Measurements from ENCODE around the gene LAMA3.
A peak's percentile ranks its signal among the peaks of the same experiment; 100 is the strongest.

The LAMA3 gene, protein sequence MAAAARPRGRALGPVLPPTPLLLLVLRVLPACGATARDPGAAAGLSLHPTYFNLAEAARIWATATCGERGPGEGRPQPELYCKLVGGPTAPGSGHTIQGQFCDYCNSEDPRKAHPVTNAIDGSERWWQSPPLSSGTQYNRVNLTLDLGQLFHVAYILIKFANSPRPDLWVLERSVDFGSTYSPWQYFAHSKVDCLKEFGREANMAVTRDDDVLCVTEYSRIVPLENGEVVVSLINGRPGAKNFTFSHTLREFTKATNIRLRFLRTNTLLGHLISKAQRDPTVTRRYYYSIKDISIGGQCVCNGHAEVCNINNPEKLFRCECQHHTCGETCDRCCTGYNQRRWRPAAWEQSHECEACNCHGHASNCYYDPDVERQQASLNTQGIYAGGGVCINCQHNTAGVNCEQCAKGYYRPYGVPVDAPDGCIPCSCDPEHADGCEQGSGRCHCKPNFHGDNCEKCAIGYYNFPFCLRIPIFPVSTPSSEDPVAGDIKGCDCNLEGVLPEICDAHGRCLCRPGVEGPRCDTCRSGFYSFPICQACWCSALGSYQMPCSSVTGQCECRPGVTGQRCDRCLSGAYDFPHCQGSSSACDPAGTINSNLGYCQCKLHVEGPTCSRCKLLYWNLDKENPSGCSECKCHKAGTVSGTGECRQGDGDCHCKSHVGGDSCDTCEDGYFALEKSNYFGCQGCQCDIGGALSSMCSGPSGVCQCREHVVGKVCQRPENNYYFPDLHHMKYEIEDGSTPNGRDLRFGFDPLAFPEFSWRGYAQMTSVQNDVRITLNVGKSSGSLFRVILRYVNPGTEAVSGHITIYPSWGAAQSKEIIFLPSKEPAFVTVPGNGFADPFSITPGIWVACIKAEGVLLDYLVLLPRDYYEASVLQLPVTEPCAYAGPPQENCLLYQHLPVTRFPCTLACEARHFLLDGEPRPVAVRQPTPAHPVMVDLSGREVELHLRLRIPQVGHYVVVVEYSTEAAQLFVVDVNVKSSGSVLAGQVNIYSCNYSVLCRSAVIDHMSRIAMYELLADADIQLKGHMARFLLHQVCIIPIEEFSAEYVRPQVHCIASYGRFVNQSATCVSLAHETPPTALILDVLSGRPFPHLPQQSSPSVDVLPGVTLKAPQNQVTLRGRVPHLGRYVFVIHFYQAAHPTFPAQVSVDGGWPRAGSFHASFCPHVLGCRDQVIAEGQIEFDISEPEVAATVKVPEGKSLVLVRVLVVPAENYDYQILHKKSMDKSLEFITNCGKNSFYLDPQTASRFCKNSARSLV (N-terminal part only)

DNA sequence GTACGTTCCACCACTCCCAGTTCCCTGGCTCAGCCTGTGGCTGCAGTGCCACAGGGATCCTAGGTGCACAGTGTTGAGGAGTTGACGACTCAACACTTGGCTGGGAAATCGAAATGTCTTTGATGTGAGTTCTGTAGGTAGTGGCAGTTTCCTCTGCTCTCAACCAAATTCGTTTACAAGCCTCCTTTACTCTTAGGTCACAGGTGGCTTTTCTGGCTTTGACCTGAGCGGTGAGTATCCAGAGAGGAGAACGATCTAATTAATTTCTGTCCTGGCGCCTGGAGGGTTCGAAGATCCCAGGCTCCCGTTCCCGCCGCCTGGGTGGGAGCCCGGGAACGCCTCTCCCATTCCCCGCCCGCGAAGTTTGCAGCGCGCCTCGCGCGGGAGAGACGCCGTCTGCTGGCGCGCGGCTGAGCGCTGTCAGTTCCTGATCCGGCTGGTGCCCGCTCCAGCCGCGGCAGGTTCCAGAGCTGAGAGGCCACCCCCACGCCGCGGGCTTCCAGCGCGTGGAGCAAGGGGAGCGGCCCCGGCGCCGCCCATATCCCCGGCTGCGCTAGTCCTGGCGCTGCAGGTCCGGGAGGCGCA, at the start of gene LAMA3:
Gene LAMA3 (plus strand): TSS at position 423 of the 585 bp plus-strand sequence. CDS start 231 bp downstream, outside the sequence.
- Histone ChIP-seq H3K36me3 (ENCODE audit: control insufficient read depth, insufficient read depth, low read length) (no peaks in the 10 kb centered on the region), H3K9ac (ENCODE audit: low read depth, low read length) (no peak within 1 kb of the TSS), H3K27me3 (ENCODE audit: control insufficient read depth, insufficient read depth, low read length) (peaks cover 36% of the 10 kb centered on the region), H3K4me3 (ENCODE audit: low read depth, low read length) (peak within 1 kb of the TSS; percentile 58), H3K4me1 (ENCODE audit: control insufficient read depth, insufficient read depth, low read length) (no peaks in the 10 kb centered on the region), H3K9me3 (ENCODE audit: control insufficient read depth, insufficient read depth, low read length) (no peaks in the 10 kb centered on the region)

DNA sequence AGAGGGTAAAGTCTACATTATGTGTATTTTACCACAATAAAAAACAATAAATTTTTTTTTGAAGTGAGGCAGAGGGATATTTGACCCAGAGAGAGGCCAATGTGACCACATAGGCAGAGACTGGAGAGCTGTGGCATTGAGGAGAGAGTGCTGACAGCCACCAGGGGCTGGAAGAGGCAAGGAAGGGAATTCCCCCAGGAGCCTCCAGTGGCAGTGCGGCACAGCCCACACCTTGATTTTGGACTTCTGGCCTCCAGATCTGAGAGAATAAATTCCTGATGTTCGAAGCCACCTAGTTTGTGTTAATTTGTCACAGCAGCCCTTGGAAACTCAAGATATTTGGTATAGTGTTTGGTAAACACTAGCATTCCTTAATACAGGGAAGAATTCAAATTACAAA, 49.2 kb upstream of the LAMA3 start:
- Histone ChIP-seq H3K4me1 (ENCODE audit: control insufficient read depth, insufficient read depth, low read length) (no peaks in the 10 kb centered on the region), H3K4me3 (ENCODE audit: low read depth, low read length) (no peak overlapping the region), H3K36me3 (ENCODE audit: control insufficient read depth, insufficient read depth, low read length) (no peaks in the 10 kb centered on the region), H3K27me3 (ENCODE audit: control insufficient read depth, insufficient read depth, low read length) (no peaks in the 10 kb centered on the region), H3K9ac (ENCODE audit: low read depth, low read length) (no peak overlapping the region), H3K9me3 (ENCODE audit: control insufficient read depth, insufficient read depth, low read length) (no peaks in the 10 kb centered on the region)

DNA sequence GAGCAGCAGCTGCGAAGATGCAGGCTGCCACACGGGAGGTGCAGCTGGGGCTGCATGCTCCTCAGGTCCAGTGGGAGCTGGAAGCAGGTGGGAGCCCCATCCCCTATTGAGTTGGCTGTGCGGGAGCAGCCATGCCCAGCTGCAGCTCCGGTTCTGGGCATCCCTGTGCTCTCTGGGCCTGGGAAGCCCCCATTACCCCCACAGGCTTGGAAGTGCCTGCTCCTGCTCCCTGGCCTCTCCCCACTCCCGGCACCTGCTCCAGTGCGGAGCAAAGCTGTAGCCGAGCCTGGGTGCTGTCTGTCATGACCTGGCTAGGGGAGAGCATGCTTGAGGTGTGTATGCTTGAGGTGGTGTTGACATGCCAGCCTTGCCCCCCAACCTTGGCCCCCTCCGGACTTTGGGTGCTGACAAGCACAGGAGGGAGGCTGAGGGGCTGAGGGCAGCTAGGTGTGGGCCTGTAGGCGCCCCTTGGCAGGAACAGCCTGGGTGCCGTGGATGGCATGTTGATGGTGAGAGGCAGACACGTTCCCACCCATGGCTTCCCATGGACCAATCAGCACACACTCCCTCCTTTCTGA, 48.0 kb upstream of the LAMA3 start:
- no peaks in the 10 kb centered on the region for H3K36me3 ChIP-seq (ENCODE audit: control insufficient read depth, insufficient read depth, low read length)
- H3K4me1 ChIP-seq (ENCODE audit: control insufficient read depth, insufficient read depth, low read length), result no peaks in the 10 kb centered on the region
- H3K27me3 ChIP-seq (ENCODE audit: control insufficient read depth, insufficient read depth, low read length), result no peaks in the 10 kb centered on the region
- H3K9me3 ChIP-seq (ENCODE audit: control insufficient read depth, insufficient read depth, low read length), result no peaks in the 10 kb centered on the region
- no peak overlapping the region for H3K9ac ChIP-seq (ENCODE audit: low read depth, low read length)
- H3K4me3 ChIP-seq (ENCODE audit: low read depth, low read length), result no peak overlapping the region

DNA sequence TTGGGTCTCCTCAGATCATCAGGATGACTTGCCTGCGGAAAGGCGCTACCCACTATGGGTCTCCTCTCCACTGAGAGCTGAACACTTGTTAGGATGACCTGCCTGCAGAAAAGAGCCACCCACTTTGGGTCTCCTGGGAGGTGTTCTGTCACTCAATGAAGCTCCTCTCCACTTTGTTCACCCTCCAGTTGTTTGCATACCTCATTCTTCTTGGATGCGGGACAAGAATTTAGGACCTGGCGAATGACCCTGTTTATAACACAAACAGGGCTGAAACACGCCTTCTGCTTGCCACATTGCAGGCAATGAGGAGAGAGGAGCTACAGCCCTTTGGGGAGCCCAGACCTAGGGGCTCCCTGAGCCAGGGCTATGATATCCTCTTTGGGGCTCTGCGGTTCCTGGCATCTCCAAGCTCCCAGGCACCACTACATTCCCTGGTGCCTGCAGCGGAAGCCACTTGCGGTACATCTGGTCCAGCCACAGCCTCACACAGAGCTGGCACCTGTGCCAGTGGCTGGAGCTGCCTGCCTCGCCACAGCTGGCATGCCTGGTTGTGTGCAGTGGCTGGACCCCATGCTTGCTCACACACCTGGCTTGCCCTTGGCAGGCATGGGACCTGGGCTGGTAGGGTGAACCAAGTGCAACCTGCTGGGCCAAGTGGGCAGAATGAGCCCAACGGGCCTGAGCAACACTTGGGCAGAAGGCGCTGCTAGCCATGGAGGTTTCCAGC, 47.2 kb upstream of the LAMA3 start:
- Histone ChIP-seq H3K4me3 (ENCODE audit: low read depth, low read length) (no peak overlapping the region), H3K4me1 (ENCODE audit: control insufficient read depth, insufficient read depth, low read length) (no peaks in the 10 kb centered on the region), H3K9ac (ENCODE audit: low read depth, low read length) (no peak overlapping the region), H3K27me3 (ENCODE audit: control insufficient read depth, insufficient read depth, low read length) (no peaks in the 10 kb centered on the region), H3K36me3 (ENCODE audit: control insufficient read depth, insufficient read depth, low read length) (no peaks in the 10 kb centered on the region), H3K9me3 (ENCODE audit: control insufficient read depth, insufficient read depth, low read length) (no peaks in the 10 kb centered on the region)

DNA sequence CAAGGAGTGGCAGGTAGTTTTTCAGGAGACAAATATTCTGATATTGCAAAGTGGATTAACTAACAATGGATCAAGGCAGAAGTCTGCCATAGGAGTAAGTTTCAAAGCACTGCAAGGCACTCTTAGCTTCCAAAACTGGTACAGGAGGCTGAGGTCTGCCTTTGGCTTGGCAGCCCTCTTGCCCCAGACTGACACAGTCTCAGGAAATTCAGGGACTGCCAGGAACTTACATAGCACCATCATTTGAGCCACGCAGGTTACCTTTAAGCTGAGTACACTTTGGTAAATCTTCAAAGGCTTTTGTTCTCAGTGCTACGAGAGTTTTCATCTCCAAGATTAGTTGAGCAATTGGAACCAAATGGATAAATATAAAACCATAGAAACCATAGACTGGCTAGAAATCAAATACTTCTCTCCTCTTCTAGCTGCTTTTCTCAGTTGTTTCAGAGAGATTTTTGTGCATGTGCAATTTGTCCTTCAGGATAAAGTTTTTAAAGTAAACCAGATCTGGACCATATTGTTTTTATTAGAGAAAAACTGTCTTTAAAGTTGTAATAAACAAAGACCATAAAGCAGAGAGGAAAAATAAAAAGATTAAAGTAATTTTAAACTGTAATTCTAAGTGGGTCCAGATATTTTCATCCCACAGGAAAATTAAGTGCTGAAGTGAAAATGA, 45.3 kb upstream of the LAMA3 start:
- Histone ChIP-seq H3K27me3 (ENCODE audit: control insufficient read depth, insufficient read depth, low read length) (no peaks in the 10 kb centered on the region), H3K9ac (ENCODE audit: low read depth, low read length) (no peak overlapping the region), H3K4me3 (ENCODE audit: low read depth, low read length) (no peak overlapping the region), H3K36me3 (ENCODE audit: control insufficient read depth, insufficient read depth, low read length) (no peaks in the 10 kb centered on the region), H3K4me1 (ENCODE audit: control insufficient read depth, insufficient read depth, low read length) (no peaks in the 10 kb centered on the region), H3K9me3 (ENCODE audit: control insufficient read depth, insufficient read depth, low read length) (no peaks in the 10 kb centered on the region)

DNA sequence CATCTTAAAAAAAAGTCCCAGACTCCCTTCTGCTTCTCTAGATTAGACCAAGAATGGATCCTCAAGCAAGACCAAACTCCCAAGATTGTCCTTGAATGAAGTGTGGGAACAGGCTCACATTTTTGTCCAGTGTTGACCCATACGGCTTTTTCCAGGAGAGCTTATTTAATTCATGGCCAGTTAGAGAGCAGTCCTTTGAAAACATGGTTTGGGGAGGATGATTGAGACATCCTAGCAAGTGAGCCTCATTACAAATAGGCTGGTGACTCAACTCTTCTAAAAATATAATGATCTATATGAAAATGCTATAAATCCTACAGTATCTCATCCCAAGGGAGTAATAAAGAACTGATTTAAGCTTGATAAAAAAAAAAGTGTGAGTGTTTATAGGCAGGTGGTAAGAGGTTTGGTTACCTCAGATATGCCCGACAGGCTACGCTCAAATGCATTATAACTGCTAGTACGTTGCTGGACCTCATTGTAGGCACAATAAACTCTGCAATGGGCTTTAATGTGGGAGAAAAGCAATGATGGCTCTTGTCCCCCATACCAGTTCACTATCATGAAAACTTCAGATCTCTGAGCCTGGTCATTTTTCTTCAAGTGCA, 43.6 kb upstream of the LAMA3 start:
- H3K9ac ChIP-seq (ENCODE audit: low read depth, low read length), result no peak overlapping the region
- no peaks in the 10 kb centered on the region for H3K36me3 ChIP-seq (ENCODE audit: control insufficient read depth, insufficient read depth, low read length)
- H3K9me3 ChIP-seq (ENCODE audit: control insufficient read depth, insufficient read depth, low read length), result no peaks in the 10 kb centered on the region
- H3K4me3 ChIP-seq (ENCODE audit: low read depth, low read length), result no peak overlapping the region
- H3K27me3 ChIP-seq (ENCODE audit: control insufficient read depth, insufficient read depth, low read length), result no peaks in the 10 kb centered on the region
- no peaks in the 10 kb centered on the region for H3K4me1 ChIP-seq (ENCODE audit: control insufficient read depth, insufficient read depth, low read length)

DNA sequence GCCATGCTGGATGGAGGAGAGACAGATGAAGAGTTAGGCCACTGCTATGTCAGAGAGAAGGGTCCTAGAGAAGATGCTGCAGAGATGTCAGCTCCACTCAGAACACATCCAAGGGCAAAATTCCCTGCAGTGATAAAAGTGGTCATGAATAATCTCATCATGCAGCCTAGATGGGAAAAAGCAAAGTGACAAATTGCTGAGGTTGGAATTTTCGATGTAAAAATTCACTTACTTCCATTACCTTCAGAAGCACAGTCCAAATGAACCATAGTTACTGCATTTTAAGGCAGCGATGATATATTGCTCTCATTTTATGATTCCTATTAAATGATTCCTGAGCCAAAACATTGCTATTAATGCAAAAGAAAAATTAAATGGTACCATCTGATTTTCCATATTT, 43.0 kb upstream of the LAMA3 start:
- no peak overlapping the region for H3K4me3 ChIP-seq (ENCODE audit: low read depth, low read length)
- H3K9ac ChIP-seq (ENCODE audit: low read depth, low read length), result no peak overlapping the region
- H3K36me3 ChIP-seq (ENCODE audit: control insufficient read depth, insufficient read depth, low read length), result no peaks in the 10 kb centered on the region
- no peaks in the 10 kb centered on the region for H3K9me3 ChIP-seq (ENCODE audit: control insufficient read depth, insufficient read depth, low read length)
- H3K27me3 ChIP-seq (ENCODE audit: control insufficient read depth, insufficient read depth, low read length), result no peaks in the 10 kb centered on the region
- H3K4me1 ChIP-seq (ENCODE audit: control insufficient read depth, insufficient read depth, low read length), result peaks cover under 1% of the 10 kb centered on the region

DNA sequence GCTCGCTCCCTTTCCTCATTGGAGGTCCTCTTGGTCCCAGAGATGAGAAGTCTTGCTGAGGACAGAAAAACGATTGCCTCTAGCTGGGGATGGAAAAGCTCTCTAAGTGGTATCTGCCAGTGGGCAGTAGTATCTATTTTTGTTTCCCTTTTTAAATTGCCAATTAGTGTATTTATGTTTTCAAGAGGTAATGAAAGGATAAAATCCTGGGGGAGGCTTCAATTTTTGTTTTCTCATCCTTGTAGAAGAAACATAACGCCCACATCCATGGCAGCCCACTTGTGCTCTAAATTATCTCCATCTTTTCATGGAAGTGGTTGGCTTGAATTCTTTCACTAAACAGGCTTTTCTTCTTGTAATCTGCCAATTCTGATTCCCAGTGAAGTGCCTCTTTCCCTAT, 40.8 kb upstream of the LAMA3 start:
- Histone ChIP-seq H3K9me3 (ENCODE audit: control insufficient read depth, insufficient read depth, low read length) (no peaks in the 10 kb centered on the region), H3K4me1 (ENCODE audit: control insufficient read depth, insufficient read depth, low read length) (peaks cover 3% of the 10 kb centered on the region), H3K4me3 (ENCODE audit: low read depth, low read length) (no peak overlapping the region), H3K27me3 (ENCODE audit: control insufficient read depth, insufficient read depth, low read length) (no peaks in the 10 kb centered on the region), H3K36me3 (ENCODE audit: control insufficient read depth, insufficient read depth, low read length) (no peaks in the 10 kb centered on the region), H3K9ac (ENCODE audit: low read depth, low read length) (no peak overlapping the region)

DNA sequence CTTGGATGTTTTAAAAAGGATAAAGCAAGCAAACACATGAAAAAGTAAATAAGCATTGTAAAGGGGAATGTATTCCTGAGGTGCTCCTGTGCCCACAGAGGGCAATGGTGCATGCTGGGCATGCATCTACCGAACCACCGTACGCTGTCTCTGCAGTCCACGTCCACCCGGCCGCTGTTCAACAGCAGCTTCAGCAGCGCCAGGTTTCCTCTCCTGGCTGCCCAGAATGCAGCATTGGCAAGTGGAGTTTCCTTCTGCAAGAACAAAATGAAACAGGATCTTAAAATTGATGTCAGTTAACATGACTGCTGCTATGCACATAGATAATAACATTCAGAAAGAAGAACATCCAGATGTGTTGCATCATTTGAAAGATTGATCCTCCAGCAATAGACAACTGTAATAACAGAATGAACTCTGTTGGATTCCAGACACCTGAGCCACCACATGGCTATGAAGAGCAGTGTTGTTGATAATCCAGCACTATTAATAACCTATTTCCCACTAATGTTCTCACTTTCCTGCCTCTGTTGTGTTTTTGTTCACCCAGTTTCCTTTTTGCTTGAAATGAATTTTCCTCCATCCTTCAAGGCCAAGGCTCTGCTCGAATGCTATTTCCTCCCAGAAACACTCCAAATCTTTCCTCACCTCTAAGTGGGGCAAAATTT, 40.2 kb upstream of the LAMA3 start:
- Histone ChIP-seq H3K9me3 (ENCODE audit: control insufficient read depth, insufficient read depth, low read length) (no peaks in the 10 kb centered on the region), H3K4me1 (ENCODE audit: control insufficient read depth, insufficient read depth, low read length) (peaks cover 3% of the 10 kb centered on the region), H3K36me3 (ENCODE audit: control insufficient read depth, insufficient read depth, low read length) (no peaks in the 10 kb centered on the region), H3K9ac (ENCODE audit: low read depth, low read length) (no peak overlapping the region), H3K27me3 (ENCODE audit: control insufficient read depth, insufficient read depth, low read length) (no peaks in the 10 kb centered on the region), H3K4me3 (ENCODE audit: low read depth, low read length) (no peak overlapping the region)

Data from iPS-15b (cell line).